Trophoblast cell (in vitro differentiated cells and primary cell): ENCODE data around the gene CEPT1.

Experiments used
- DNase-seq, 2 donors: peaks; one replicate each; pipeline ENCODE4 v3.0.0-alpha.2; 2016
- H2AFZ ChIP-seq: 2 replicates; pipeline ENCODE4 v1.6.1; 2013; ENCODE audit warnings: low read length, moderate library complexity, mild to moderate bottlenecking; ENCODE audit not compliant: insufficient read depth, poor library complexity
- H2AK5ac ChIP-seq: 2 replicates; pipeline ENCODE4 v1.6.1; 2013; ENCODE audit warnings: mild to moderate bottlenecking, low read length
- H2BK120ac ChIP-seq: 2 replicates; pipeline ENCODE4 v1.6.1; 2013; ENCODE audit warnings: low read length, mild to moderate bottlenecking, moderate library complexity; ENCODE audit not compliant: insufficient read depth, poor library complexity
- H2BK12ac ChIP-seq: 2 replicates; pipeline ENCODE4 v1.6.1; 2013; ENCODE audit warnings: mild to moderate bottlenecking, low read length, moderate library complexity
- H2BK5ac ChIP-seq: 2 replicates; pipeline ENCODE4 v1.6.1; 2013; ENCODE audit warnings: low read length, low read depth, moderate library complexity, mild to moderate bottlenecking; ENCODE audit not compliant: poor library complexity
- H3K14ac ChIP-seq: 2 replicates; pipeline ENCODE4 v1.6.1; 2013; ENCODE audit warnings: mild to moderate bottlenecking, low read length
- H3K18ac ChIP-seq: 2 replicates; pipeline ENCODE4 v1.6.1; 2013; ENCODE audit warnings: mild to moderate bottlenecking, low read length
- H3K23ac ChIP-seq: 2 replicates; pipeline ENCODE4 v1.6.1; 2013; ENCODE audit warnings: low read length
- H3K27ac ChIP-seq: 2 replicates; pipeline ENCODE4 v1.5.1; 2013; ENCODE audit warnings: low read depth, mild to moderate bottlenecking, inconsistent platforms, low read length, moderate library complexity
- H3K27me3 ChIP-seq: 2 replicates; pipeline ENCODE4 v1.6.1; 2013; ENCODE audit warnings: inconsistent platforms, mild to moderate bottlenecking, low read length, moderate library complexity; ENCODE audit not compliant: insufficient read depth
- H3K36me3 ChIP-seq, 2 experiments: 1 replicate in 1 of 2; 2 replicates in 1 of 2; pipeline ENCODE4 v1.6.1; 2013; ENCODE audit warnings: low read length in 2 of 2, mild to moderate bottlenecking in 2 of 2, moderate library complexity in 1 of 2; ENCODE audit not compliant: insufficient read depth in 2 of 2, control insufficient read depth in 1 of 2
- H3K4ac ChIP-seq: 2 replicates; pipeline ENCODE4 v1.6.1; 2013; ENCODE audit warnings: low read depth, mild to moderate bottlenecking, low read length, moderate library complexity
- H3K4me1 ChIP-seq, 2 experiments: 1 replicate in 1 of 2; 2 replicates in 1 of 2; pipeline ENCODE4 v1.6.1; 2013; ENCODE audit warnings: low read length in 2 of 2, mild to moderate bottlenecking in 2 of 2, moderate library complexity in 1 of 2; ENCODE audit not compliant: insufficient read depth in 2 of 2, control insufficient read depth in 1 of 2
- H3K4me2 ChIP-seq: 2 replicates; pipeline ENCODE4 v1.6.1; 2013; ENCODE audit warnings: inconsistent platforms, mild to moderate bottlenecking, low read length, moderate library complexity
- H3K4me3 ChIP-seq: 2 replicates; pipeline ENCODE4 v1.5.1; 2013; ENCODE audit warnings: mild to moderate bottlenecking, low read depth, low read length, inconsistent platforms
- H3K79me1 ChIP-seq: one replicate; pipeline ENCODE4 v1.6.1; 2013; ENCODE audit warnings: low read length
- H3K79me2 ChIP-seq: 2 replicates; pipeline ENCODE4 v1.6.1; 2013; ENCODE audit warnings: low read length, mild to moderate bottlenecking; ENCODE audit not compliant: control insufficient read depth, insufficient read depth, poor library complexity
- H3K9ac ChIP-seq: 2 replicates; pipeline ENCODE4 v1.6.1; 2013; ENCODE audit warnings: mild to moderate bottlenecking, low read length
- H3K9me3 ChIP-seq: 2 replicates; pipeline ENCODE4 v1.6.1; 2013; ENCODE audit warnings: low read depth, mild to moderate bottlenecking, control low read depth, inconsistent platforms, low read length; ENCODE audit not compliant: insufficient read depth
- H4K12ac ChIP-seq: 2 replicates; pipeline ENCODE4 v1.6.1; 2013; ENCODE audit warnings: low read depth, mild to moderate bottlenecking, low read length, moderate library complexity
- H4K8ac ChIP-seq: 2 replicates; pipeline ENCODE4 v1.6.1; 2013; ENCODE audit warnings: low read depth, mild to moderate bottlenecking, low read length, moderate library complexity
- H4K91ac ChIP-seq: one replicate; pipeline ENCODE4 v1.6.1; 2013; ENCODE audit warnings: low read depth, mild to moderate bottlenecking, low read length, moderate library complexity
- WGBS: extraction: QIAGEN DNeasy Blood & Tissue Kit; methylation state at CpG from one replicate; pipeline ENCODE4 v1.1.7; 2013; ENCODE audit warnings: missing lambda C conversion rate; ENCODE audit not compliant: insufficient read length, insufficient coverage; ENCODE audit errors: extremely low coverage; 5-methylcytosine and 5-hydroxymethylcytosine counted together

Gene CEPT1

DNA sequence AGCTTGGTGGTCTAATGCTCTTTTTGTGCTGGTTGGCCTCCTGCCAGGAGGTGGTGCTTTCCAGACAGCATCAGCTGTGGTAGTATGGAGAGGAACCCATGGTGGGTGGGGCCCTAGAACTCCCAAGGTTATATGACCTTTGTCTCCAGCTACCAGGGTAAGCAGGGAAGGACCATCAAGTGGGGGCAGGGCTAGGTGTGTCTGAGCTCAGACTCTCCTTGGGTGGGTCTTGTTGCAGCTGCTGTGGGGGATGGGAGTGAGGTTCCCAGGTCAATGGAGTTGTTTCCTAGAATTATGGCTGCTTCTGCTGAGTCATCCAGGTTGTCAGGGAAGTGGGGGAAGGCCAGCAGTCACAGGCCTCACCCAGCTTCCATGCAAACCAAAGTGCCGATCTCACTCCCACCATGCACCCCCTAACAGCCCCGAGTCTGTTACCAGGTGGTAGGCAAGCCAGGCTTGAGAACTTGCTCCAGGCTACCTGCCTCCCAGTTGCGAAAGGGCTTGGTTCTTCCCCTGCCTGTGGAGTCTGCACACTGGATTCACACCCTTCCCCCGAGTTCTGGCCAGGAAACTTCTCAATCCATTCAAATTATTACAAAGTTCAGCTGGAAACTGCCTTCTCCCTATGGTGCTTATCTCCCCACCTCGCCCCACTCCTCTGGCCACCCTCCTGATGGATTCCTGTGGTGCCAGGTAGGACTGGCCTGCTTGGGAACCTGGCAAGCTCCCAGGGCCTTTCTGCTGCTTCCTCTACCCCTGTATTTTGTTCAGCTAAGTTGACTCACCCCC lies 38.0 kb upstream of the CEPT1 start:
- Histone ChIP-seq H4K8ac (no peak overlapping the region), H3K27me3 (no peaks in the 10 kb centered on the region), H3K27ac (no peak overlapping the region), H3K14ac (no peak overlapping the region), H2AK5ac (no peak overlapping the region), H3K4me3 (no peak overlapping the region), H2BK5ac (no peak overlapping the region), H2BK120ac (no peak overlapping the region), H3K4me1 (peaks cover 0 to 2% of the 10 kb centered on the region in 2 experiments), H3K9ac (no peak overlapping the region), H4K91ac (no peak overlapping the region), H3K18ac (no peak overlapping the region), H3K79me1 (no peaks in the 10 kb centered on the region), H3K36me3 (no peaks in the 10 kb centered on the region), H3K4me2 (no peak overlapping the region), H3K9me3 (peaks cover 18% of the 10 kb centered on the region), H4K12ac (no peak overlapping the region), H3K23ac (no peak overlapping the region), H2BK12ac (no peak overlapping the region), H3K4ac (no peak overlapping the region), H2AFZ (no peak overlapping the region), H3K79me2 (no peaks in the 10 kb centered on the region)
- no peak for DNase-seq
- no CpG with 5 or more reads among the region's 5 CpGs for WGBS

DNA sequence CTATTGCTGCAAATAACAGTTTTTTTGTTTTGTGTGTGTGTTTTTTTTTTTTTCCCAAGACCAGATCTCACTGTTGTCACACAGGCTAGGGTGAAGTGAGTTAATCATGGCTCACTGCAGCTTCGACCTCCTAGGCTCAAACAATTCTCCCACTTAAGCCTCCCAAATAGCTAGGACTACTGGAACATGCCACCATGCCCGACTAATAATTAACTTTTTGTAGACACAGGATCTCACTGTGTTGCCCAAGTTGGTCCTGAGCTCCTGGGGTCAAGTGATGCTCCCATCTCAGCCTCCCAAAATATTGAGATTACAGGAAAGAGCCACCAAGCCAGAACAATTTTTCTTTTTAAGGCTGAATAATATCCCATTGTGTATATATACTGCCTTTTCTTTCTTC lies 35.0 kb upstream of the CEPT1 start:
- Histone ChIP-seq H2BK120ac (no peak overlapping the region), H3K36me3 (peaks cover 0 to 2% of the 10 kb centered on the region in 2 experiments), H2AFZ (no peak overlapping the region), H3K79me1 (no peaks in the 10 kb centered on the region), H3K4me3 (no peak overlapping the region), H2AK5ac (no peak overlapping the region), H3K9ac (no peak overlapping the region), H3K18ac (no peak overlapping the region), H3K4me1 (peaks cover 0 to 2% of the 10 kb centered on the region in 2 experiments), H3K14ac (no peak overlapping the region), H2BK5ac (no peak overlapping the region), H3K79me2 (no peaks in the 10 kb centered on the region), H3K23ac (no peak overlapping the region), H3K27ac (no peak overlapping the region), H3K9me3 (peaks cover 13% of the 10 kb centered on the region), H2BK12ac (no peak overlapping the region), H3K4me2 (no peak overlapping the region), H3K27me3 (no peaks in the 10 kb centered on the region), H4K12ac (no peak overlapping the region), H4K91ac (no peak overlapping the region), H4K8ac (no peak overlapping the region), H3K4ac (no peak overlapping the region)
- DNase-seq = no peak
- WGBS = no CpG with 5 or more reads among the region's 2 CpGs

DNA sequence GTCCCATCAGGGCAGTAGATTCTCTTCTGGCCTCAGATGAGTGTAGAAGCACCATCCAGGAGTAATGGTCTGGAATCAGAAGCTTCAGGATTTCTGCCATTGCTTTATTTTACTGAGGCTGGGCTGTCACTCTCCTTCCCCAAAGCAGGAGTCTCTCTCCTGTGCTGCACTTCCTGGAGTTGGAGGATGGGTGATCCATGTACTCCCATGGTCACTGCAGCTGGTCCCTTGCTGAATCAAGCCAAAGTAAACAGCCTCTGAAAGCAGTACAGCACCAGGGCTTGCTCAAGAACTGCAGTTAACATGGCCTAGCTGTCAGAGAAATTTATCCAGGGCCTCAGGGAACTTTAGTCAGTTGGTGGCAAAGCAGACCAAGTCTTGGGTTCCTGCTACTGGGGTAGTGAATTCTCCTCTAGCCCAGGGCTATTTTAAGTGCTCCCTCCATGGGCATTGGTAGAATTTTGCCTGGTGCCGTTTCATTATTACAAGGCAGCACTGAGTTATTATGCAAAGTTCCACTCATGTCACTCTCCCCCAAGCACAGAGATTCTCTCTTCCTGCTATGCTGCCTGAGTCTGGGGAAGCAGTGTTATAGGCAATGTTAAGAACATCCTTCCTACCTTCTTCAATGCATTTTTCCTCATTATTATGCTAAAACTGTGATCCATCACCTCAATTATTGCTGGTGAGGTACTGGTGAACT lies 29.7 kb upstream of the CEPT1 start:
- H4K8ac ChIP-seq = no peak overlapping the region
- no peak overlapping the region for H2AFZ ChIP-seq
- H2BK5ac ChIP-seq = no peak overlapping the region

DNA sequence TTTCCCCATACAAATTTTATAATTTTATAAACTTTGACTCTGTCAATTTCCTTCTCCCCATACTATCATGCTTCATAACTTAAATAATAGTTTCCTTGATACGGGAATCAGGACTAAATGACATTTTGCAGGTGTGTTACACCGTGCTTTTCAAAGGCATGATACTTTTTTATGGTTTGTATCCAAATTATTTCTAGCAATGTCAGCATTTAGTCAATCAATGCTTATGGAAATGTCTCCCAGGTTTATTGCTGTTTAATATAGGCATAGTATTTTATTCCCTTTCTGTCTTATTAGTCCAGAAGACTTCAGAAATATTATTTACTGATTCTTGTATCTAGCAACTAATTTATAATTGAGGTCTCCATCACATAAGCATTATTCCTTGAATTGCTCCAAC lies 23.5 kb upstream of the CEPT1 start:
- Histone ChIP-seq H4K12ac (no peak overlapping the region), H3K18ac (no peak overlapping the region), H4K8ac (no peak overlapping the region), H2AFZ (no peak overlapping the region), H2AK5ac (no peak overlapping the region), H3K4me2 (no peak overlapping the region), H3K79me1 (no peaks in the 10 kb centered on the region), H2BK120ac (no peak overlapping the region), H3K4me3 (no peak overlapping the region), H3K27ac (no peak overlapping the region), H3K4me1 (peaks cover 2 to 3% of the 10 kb centered on the region in 2 experiments), H3K14ac (no peak overlapping the region), H2BK5ac (no peak overlapping the region), H3K36me3 (peaks cover 3 to 5% of the 10 kb centered on the region in 2 experiments), H3K9ac (no peak overlapping the region), H3K27me3 (no peaks in the 10 kb centered on the region), H3K9me3 (peaks cover 3% of the 10 kb centered on the region), H4K91ac (no peak overlapping the region), H3K23ac (no peak overlapping the region), H2BK12ac (no peak overlapping the region), H3K79me2 (no peaks in the 10 kb centered on the region), H3K4ac (no peak overlapping the region)
- no peak for DNase-seq
- no CpG with 5 or more reads among the region's 2 CpGs for WGBS

More for the DNA sequence above, 29.7 kb upstream of the CEPT1 start:
- H3K79me2 ChIP-seq = no peaks in the 10 kb centered on the region
- H2BK120ac ChIP-seq = no peak overlapping the region
- no peaks in the 10 kb centered on the region for H3K27me3 ChIP-seq
- H3K4me3 ChIP-seq = no peak overlapping the region
- H3K18ac ChIP-seq = no peak overlapping the region
- no peak overlapping the region for H3K4ac ChIP-seq
- no peak overlapping the region for H3K4me2 ChIP-seq
- H4K91ac ChIP-seq = no peak overlapping the region
- no peak overlapping the region for H3K9ac ChIP-seq
- no peak for DNase-seq
- H2AK5ac ChIP-seq = no peak overlapping the region
- no peak overlapping the region for H3K27ac ChIP-seq
- H4K12ac ChIP-seq = no peak overlapping the region
- H2BK12ac ChIP-seq = no peak overlapping the region
- H3K9me3 ChIP-seq = peaks cover 5% of the 10 kb centered on the region
- no CpG with 5 or more reads among the region's 1 CpG for WGBS
- H3K36me3 ChIP-seq = peaks cover 6 to 8% of the 10 kb centered on the region in 2 experiments
- H3K4me1 ChIP-seq = peaks cover 2 to 3% of the 10 kb centered on the region in 2 experiments
- H3K79me1 ChIP-seq = no peaks in the 10 kb centered on the region
- H3K23ac ChIP-seq = no peak overlapping the region
- no peak overlapping the region for H3K14ac ChIP-seq
